ENCODE results near the gene KCNK7. TPM values are rescaled to one million over a fixed set of nuclear protein-coding genes. Genes with fewer than 3 reads are reported as not detected.

Gene KCNK7
- total RNA-seq, 2 experiments from 2014 or later = 0.29 to 0.31 TPM

GRCh38 chr11:65624931-65625627, 29.5 kb upstream of the KCNK7 start:
- no peaks in the 10 kb centered on the region for H3K9me3 Mint-ChIP-seq
- no peak for DNase-seq
- H3K27ac Mint-ChIP-seq = no peak overlapping the region
- H3K4me1 Mint-ChIP-seq (ENCODE audit: low read depth) = peaks cover 2% of the 10 kb centered on the region
- H3K4me3 Mint-ChIP-seq = no peak overlapping the region
- intact Hi-C loops (cut with micrococcal nuclease) = no loop called here
- CTCF ChIA-PET = interaction anchor here (0.6 to 2.6 kb wide), 20 partner anchors 8 to 260 kb away, joined by 3 to 13 read pairs (median 4); partner anchors contain the start of genes FAM89B and SIPA1
- POLR2A ChIA-PET = interaction anchor here (0.8 to 1.3 kb wide), 3 partner anchors 8 to 38 kb away, joined by 3 to 5 read pairs (median 3); partner anchors contain the start of gene RELA
- no peaks in the 10 kb centered on the region for H3K27me3 Mint-ChIP-seq
- peaks cover 38% of the 10 kb centered on the region for H3K36me3 Mint-ChIP-seq

- POLR2A ChIA-PET = interaction anchor here (1.0 kb wide), 1 partner anchor 198 kb away, joined by 3 read pairs; no protein-coding TSS in a partner anchor
- no peaks in the 10 kb centered on the region for H3K27me3 Mint-ChIP-seq
- intact Hi-C loops (cut with micrococcal nuclease) = no loop called here
- CTCF ChIA-PET = interaction anchor here (1.0 kb wide), 1 partner anchor 9 kb away, joined by 3 read pairs; no protein-coding TSS in a partner anchor
- no peak overlapping the region for H3K27ac Mint-ChIP-seq
- peaks cover 2% of the 10 kb centered on the region for H3K4me1 Mint-ChIP-seq (ENCODE audit: low read depth)
- H3K36me3 Mint-ChIP-seq = peaks cover 42% of the 10 kb centered on the region
- DNase-seq = no peak
- no peaks in the 10 kb centered on the region for H3K9me3 Mint-ChIP-seq
- no peak overlapping the region for H3K4me3 Mint-ChIP-seq
Measured at GRCh38 chr11:65623852-65624616, 28.4 kb upstream of the KCNK7 start.

- CTCF ChIA-PET = interaction anchor here (0.6 to 1.3 kb wide), 2 partner anchors 195 to 236 kb away, joined by 3 read pairs; partner anchors contain the start of gene MUS81
- intact Hi-C loops (cut with micrococcal nuclease) = no loop called here
- Mint-ChIP-seq H3K4me1 (ENCODE audit: low read depth) (peaks cover 2% of the 10 kb centered on the region), H3K27me3 (no peaks in the 10 kb centered on the region), H3K36me3 (peaks cover 45% of the 10 kb centered on the region), H3K27ac (no peak overlapping the region), H3K4me3 (no peak overlapping the region), H3K9me3 (no peaks in the 10 kb centered on the region)
- no peak for DNase-seq
- POLR2A ChIA-PET = interaction anchor here (1.0 kb wide), 1 partner anchor 197 kb away, joined by 3 read pairs; no protein-coding TSS in a partner anchor
Measured at GRCh38 chr11:65623177-65623576, 27.6 kb upstream of the KCNK7 start.

GRCh38 chr11:65622011-65622410, 26.4 kb upstream of the KCNK7 start:
- H3K27ac Mint-ChIP-seq = no peak overlapping the region
- H3K36me3 Mint-ChIP-seq = peaks cover 43% of the 10 kb centered on the region
- no peaks in the 10 kb centered on the region for H3K27me3 Mint-ChIP-seq
- H3K4me1 Mint-ChIP-seq (ENCODE audit: low read depth) = peaks cover 9% of the 10 kb centered on the region
- CTCF ChIA-PET = no interaction called here
- POLR2A ChIA-PET = no interaction called here
- no peak overlapping the region for H3K4me3 Mint-ChIP-seq
- intact Hi-C loops (cut with micrococcal nuclease) = no loop called here
- no peaks in the 10 kb centered on the region for H3K9me3 Mint-ChIP-seq
- DNase-seq = no peak

- DNase-seq = no peak
- CTCF ChIA-PET = no interaction called here
- H3K27me3 Mint-ChIP-seq = no peaks in the 10 kb centered on the region
- H3K9me3 Mint-ChIP-seq = no peaks in the 10 kb centered on the region
- no peak overlapping the region for H3K4me3 Mint-ChIP-seq
- POLR2A ChIA-PET = interaction anchor here (0.5 kb wide), 1 partner anchor 71 kb away, joined by 3 read pairs; no protein-coding TSS in a partner anchor
- no peak overlapping the region for H3K27ac Mint-ChIP-seq
- intact Hi-C loops (cut with micrococcal nuclease) = no loop called here
- H3K4me1 Mint-ChIP-seq (ENCODE audit: low read depth) = peaks cover 14% of the 10 kb centered on the region
- H3K36me3 Mint-ChIP-seq = peaks cover 44% of the 10 kb centered on the region
Measured at GRCh38 chr11:65621460-65621859, 25.9 kb upstream of the KCNK7 start.

- intact Hi-C loops (cut with micrococcal nuclease) = no loop called here
- peaks cover 40% of the 10 kb centered on the region for H3K36me3 Mint-ChIP-seq
- DNase-seq = no peak
Measured at GRCh38 chr11:65620666-65621065, 25.1 kb upstream of the KCNK7 start.

GRCh38 chr11:65619281-65619928, 23.8 kb upstream of the KCNK7 start:
- POLR2A ChIA-PET = no interaction called here
- intact Hi-C loops (cut with micrococcal nuclease) = no loop called here

More at GRCh38 chr11:65620666-65621065, 25.1 kb upstream of the KCNK7 start:
- no peak overlapping the region for H3K27ac Mint-ChIP-seq
- no peaks in the 10 kb centered on the region for H3K27me3 Mint-ChIP-seq
- H3K4me3 Mint-ChIP-seq = no peak overlapping the region
- H3K4me1 Mint-ChIP-seq (ENCODE audit: low read depth) = peaks cover 14% of the 10 kb centered on the region
- POLR2A ChIA-PET = no interaction called here
- no peaks in the 10 kb centered on the region for H3K9me3 Mint-ChIP-seq
- CTCF ChIA-PET = no interaction called here

GRCh38 chr11:65618763-65619162, 23.2 kb upstream of the KCNK7 start:
- no peak for DNase-seq
- peaks cover 14% of the 10 kb centered on the region for H3K4me1 Mint-ChIP-seq (ENCODE audit: low read depth)
- intact Hi-C loops (cut with micrococcal nuclease) = no loop called here
- no peak overlapping the region for H3K27ac Mint-ChIP-seq
- H3K4me3 Mint-ChIP-seq = no peak overlapping the region
- H3K9me3 Mint-ChIP-seq = no peaks in the 10 kb centered on the region
- H3K27me3 Mint-ChIP-seq = peaks cover 3% of the 10 kb centered on the region
- ChIA-PET CTCF (interaction anchor here (1.4 kb wide), 1 partner anchor 78 kb away, joined by 4 read pairs; no protein-coding TSS in a partner anchor), POLR2A (no interaction called here)
- H3K36me3 Mint-ChIP-seq = peaks cover 37% of the 10 kb centered on the region

More at GRCh38 chr11:65619281-65619928, 23.8 kb upstream of the KCNK7 start:
- DNase-seq = no peak
- Mint-ChIP-seq H3K9me3 (no peaks in the 10 kb centered on the region), H3K36me3 (peaks cover 38% of the 10 kb centered on the region), H3K4me1 (ENCODE audit: low read depth) (peaks cover 14% of the 10 kb centered on the region), H3K27me3 (peaks cover 3% of the 10 kb centered on the region), H3K27ac (no peak overlapping the region), H3K4me3 (no peak overlapping the region)
- CTCF ChIA-PET = interaction anchor here (1.4 kb wide), 1 partner anchor 78 kb away, joined by 4 read pairs; no protein-coding TSS in a partner anchor

- POLR2A ChIA-PET = no interaction called here
- peaks cover 39% of the 10 kb centered on the region for H3K36me3 Mint-ChIP-seq
- no peak for DNase-seq
- CTCF ChIA-PET = interaction anchor here (1.4 to 1.9 kb wide), 3 partner anchors 14 to 77 kb away, joined by 3 to 8 read pairs (median 4); no protein-coding TSS in a partner anchor
- H3K9me3 Mint-ChIP-seq = no peaks in the 10 kb centered on the region
- intact Hi-C loops (cut with micrococcal nuclease) = no loop called here
- H3K4me1 Mint-ChIP-seq (ENCODE audit: low read depth) = peaks cover 16% of the 10 kb centered on the region
- H3K4me3 Mint-ChIP-seq = no peak overlapping the region
- peaks cover 3% of the 10 kb centered on the region for H3K27me3 Mint-ChIP-seq
- no peak overlapping the region for H3K27ac Mint-ChIP-seq
Measured at GRCh38 chr11:65617990-65618751, 22.6 kb upstream of the KCNK7 start.

GRCh38 chr11:65617136-65617850, 21.7 kb upstream of the KCNK7 start:
- H3K27me3 Mint-ChIP-seq = peaks cover 3% of the 10 kb centered on the region
- ChIA-PET CTCF (interaction anchor here (1.0 to 5.7 kb wide), 6 partner anchors 9 to 76 kb away, joined by 3 to 39 read pairs (median 6); partner anchors contain the start of genes FAM89B and SIPA1), POLR2A (interaction anchor here (0.9 to 2.9 kb wide), 2 partner anchors 9 to 46 kb away, joined by 3 to 21 read pairs; partner anchors contain the start of gene ZNRD2)
- intact Hi-C loops (cut with micrococcal nuclease) = no loop called here
- no peaks in the 10 kb centered on the region for H3K9me3 Mint-ChIP-seq
- H3K36me3 Mint-ChIP-seq = peaks cover 38% of the 10 kb centered on the region
- no peak for DNase-seq
- peak overlapping the region; percentile 96 for H3K4me3 Mint-ChIP-seq
- peak overlapping the region; percentile 88 for H3K27ac Mint-ChIP-seq
- peaks cover 25% of the 10 kb centered on the region for H3K4me1 Mint-ChIP-seq (ENCODE audit: low read depth)

Data from activated CD4-positive, alpha-beta memory T cell treated with anti-CD3 and anti-CD28 coated beads for 36 hours (primary cell).